Measurements from ENCODE around the gene CNTN2.

The CNTN2 gene

GRCh38 chr1:204997591-204998355 lies 45.2 kb upstream of the CNTN2 start:
- Histone ChIP-seq H3K4me1 (ENCODE audit: insufficient read depth, low read length) (no peaks in the 10 kb centered on the region), H3K9ac (ENCODE audit: low read depth, low read length) (no peak overlapping the region), H4K20me1 (ENCODE audit: insufficient read depth, low read length) (peaks cover 5% of the 10 kb centered on the region), H3K27me3 (ENCODE audit: insufficient read depth, low read length, poor library complexity) (peaks cover 36% of the 10 kb centered on the region), H3K4me3 (ENCODE audit: low read depth in 1 of 2, low read length in 2 of 2) (no peak overlapping the region), H3K36me3 (ENCODE audit: insufficient read depth, low read length) (no peaks in the 10 kb centered on the region), H3K27ac (ENCODE audit: low read length) (no peak overlapping the region), H2AFZ (ENCODE audit: low read depth, low read length) (no peak overlapping the region), H3K4me2 (ENCODE audit: insufficient read depth, low read length) (no peak overlapping the region), H3K9me3 (ENCODE audit: insufficient read depth, low read length, severe bottlenecking) (no peaks in the 10 kb centered on the region), H3K79me2 (ENCODE audit: insufficient read depth, low read length) (no peaks in the 10 kb centered on the region)
- no peak for TF ChIP-seq EZH2 (IDR thresholded peaks at IDR 0.05; ENCODE audit: borderline replicate concordance, low read depth, low read length, severe bottlenecking)
- no peak for TF ChIP-seq CTCF (IDR thresholded peaks at IDR 0.05; ENCODE audit: borderline replicate concordance, extremely low read depth, low read length, poor library complexity, severe bottlenecking)
- DNase-seq, result no peak
- ATAC-seq (ENCODE audit: insufficient read depth, low read depth), result no peak

- H3K36me3 ChIP-seq (ENCODE audit: insufficient read depth, low read length), result no peaks in the 10 kb centered on the region
- no peaks in the 10 kb centered on the region for H3K9me3 ChIP-seq (ENCODE audit: insufficient read depth, low read length, severe bottlenecking)
- H3K4me2 ChIP-seq (ENCODE audit: insufficient read depth, low read length), result no peak overlapping the region
- peaks cover 49% of the 10 kb centered on the region for H3K27me3 ChIP-seq (ENCODE audit: insufficient read depth, low read length, poor library complexity)
- no peaks in the 10 kb centered on the region; the same call in 1 of the 2 replicates for H4K20me1 ChIP-seq (ENCODE audit: insufficient read depth, low read length)
- no peak overlapping the region for H3K4me3 ChIP-seq (ENCODE audit: low read depth in 1 of 2, low read length in 2 of 2)
- H3K4me1 ChIP-seq (ENCODE audit: insufficient read depth, low read length), result no peaks in the 10 kb centered on the region
- TF ChIP-seq CTCF (IDR thresholded peaks at IDR 0.05; ENCODE audit: borderline replicate concordance, extremely low read depth, low read length, poor library complexity, severe bottlenecking) (no peak), EZH2 (IDR thresholded peaks at IDR 0.05; ENCODE audit: borderline replicate concordance, low read depth, low read length, severe bottlenecking) (no peak)
- H3K79me2 ChIP-seq (ENCODE audit: insufficient read depth, low read length), result no peaks in the 10 kb centered on the region
- no peak overlapping the region for H3K27ac ChIP-seq (ENCODE audit: low read length)
- H3K9ac ChIP-seq (ENCODE audit: low read depth, low read length), result no peak overlapping the region
- no peak for DNase-seq
- no peak for ATAC-seq (ENCODE audit: insufficient read depth, low read depth)
- no peak overlapping the region for H2AFZ ChIP-seq (ENCODE audit: low read depth, low read length)
Observed at GRCh38 chr1:205001162-205001561, 41.9 kb upstream of the CNTN2 start.

- Histone ChIP-seq H3K4me2 (ENCODE audit: insufficient read depth, low read length) (no peak overlapping the region), H3K36me3 (ENCODE audit: insufficient read depth, low read length) (no peaks in the 10 kb centered on the region), H3K27me3 (ENCODE audit: insufficient read depth, low read length, poor library complexity) (peaks cover 50% of the 10 kb centered on the region), H4K20me1 (ENCODE audit: insufficient read depth, low read length) (no peaks in the 10 kb centered on the region; the same call in 1 of the 2 replicates), H3K4me3 (ENCODE audit: low read depth in 1 of 2, low read length in 2 of 2) (no peak overlapping the region), H2AFZ (ENCODE audit: low read depth, low read length) (no peak overlapping the region), H3K79me2 (ENCODE audit: insufficient read depth, low read length) (no peaks in the 10 kb centered on the region), H3K27ac (ENCODE audit: low read length) (no peak overlapping the region), H3K4me1 (ENCODE audit: insufficient read depth, low read length) (no peaks in the 10 kb centered on the region), H3K9ac (ENCODE audit: low read depth, low read length) (no peak overlapping the region), H3K9me3 (ENCODE audit: insufficient read depth, low read length, severe bottlenecking) (no peaks in the 10 kb centered on the region)
- TF ChIP-seq EZH2 (IDR thresholded peaks at IDR 0.05; ENCODE audit: borderline replicate concordance, low read depth, low read length, severe bottlenecking), result no peak
- TF ChIP-seq CTCF (IDR thresholded peaks at IDR 0.05; ENCODE audit: borderline replicate concordance, extremely low read depth, low read length, poor library complexity, severe bottlenecking), result no peak
- DNase-seq (no peak), ATAC-seq (ENCODE audit: insufficient read depth, low read depth) (no peak)
Observed at GRCh38 chr1:205002705-205003104, 40.3 kb upstream of the CNTN2 start.
